Measurements from ENCODE around the gene PSG5. TPM values are rescaled to one million over a fixed set of nuclear protein-coding genes. Genes with fewer than 3 reads are reported as not detected.
A peak's percentile ranks its signal among the peaks of the same experiment; 100 is the strongest.
"Not testable (repeated sequence)": the region's sequence is repeated elsewhere in the genome, so short reads cannot be mapped to it uniquely, and the experiment has no call there.

The PSG5 gene
- total and polyA plus RNA-seq, 12 donors, result not detected

DNA sequence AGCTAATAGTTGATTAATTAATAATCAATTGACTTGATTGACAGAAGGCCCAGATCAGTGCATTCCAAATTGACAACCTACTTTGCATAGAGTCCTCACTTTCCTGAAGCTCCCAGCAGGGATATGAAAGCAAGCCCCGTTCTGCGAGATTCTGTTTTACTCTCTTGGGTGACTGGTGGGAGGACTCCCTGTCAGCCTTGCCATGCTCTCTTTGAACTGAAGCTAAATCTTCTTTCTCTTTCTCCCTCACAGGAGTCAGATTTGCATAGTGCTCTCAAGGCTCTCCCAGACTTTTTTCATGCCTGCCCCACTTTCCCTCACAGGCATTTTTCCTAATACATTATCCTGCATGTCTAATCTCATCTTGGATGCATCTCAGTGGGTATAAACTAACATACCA is 29.5 kb upstream of the PSG5 start:
- H3K27ac ChIP-seq; H3K36me3 ChIP-seq; H3K4me1 ChIP-seq; DNase-seq; H3K27me3 ChIP-seq; intact Hi-C loops (cut with DNase I); H3K9me3 ChIP-seq; H3K4me3 ChIP-seq; ATAC-seq: not testable (repeated sequence)
- 29 to 31% methylated on average over 2 of the region's 2 CpGs for WGBS, 2 donors

DNA sequence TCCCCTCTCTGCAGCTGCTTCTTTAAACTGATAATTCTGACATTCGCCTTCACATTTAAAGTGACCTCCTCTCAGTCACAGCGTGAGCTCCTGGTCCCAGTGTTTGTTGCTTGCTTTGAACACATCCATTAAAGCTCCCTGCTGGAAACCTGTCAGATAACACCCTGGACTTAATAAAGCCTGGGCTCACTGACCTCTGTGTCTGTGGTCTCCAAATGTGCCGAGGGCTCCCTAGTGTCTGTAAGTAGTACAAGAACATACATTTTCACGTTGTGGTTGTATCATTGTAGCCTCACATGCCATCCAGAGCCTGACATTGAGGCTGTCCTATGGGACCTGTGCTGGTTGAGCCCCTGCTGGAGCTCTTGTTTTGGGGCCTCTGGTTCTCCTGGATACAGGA is 21.7 kb upstream of the PSG5 start:
- H3K9me3 ChIP-seq, result no peaks in the 10 kb centered on the region
- 10 to 25% methylated on average over 4 of the region's 4 CpGs for WGBS, 2 donors
- DNase-seq, result no peak
- H3K4me3 ChIP-seq, result no peak overlapping the region
- ATAC-seq, result no peak
- no peak for TF ChIP-seq CTCF (IDR thresholded peaks at IDR 0.05)
- H3K27me3 ChIP-seq, result peaks cover 0 to 5% (median 0%) of the 10 kb centered on the region in 7 donors
- no peaks in the 10 kb centered on the region for H3K4me1 ChIP-seq
- H3K27ac ChIP-seq, result no peak overlapping the region
- no peaks in the 10 kb centered on the region for H3K36me3 ChIP-seq
- intact Hi-C loops (cut with DNase I), result loop anchor here in 1 of 10 donors (10.0 kb wide), 1 partner anchor 103 kb away; no protein-coding TSS in a partner anchor

DNA sequence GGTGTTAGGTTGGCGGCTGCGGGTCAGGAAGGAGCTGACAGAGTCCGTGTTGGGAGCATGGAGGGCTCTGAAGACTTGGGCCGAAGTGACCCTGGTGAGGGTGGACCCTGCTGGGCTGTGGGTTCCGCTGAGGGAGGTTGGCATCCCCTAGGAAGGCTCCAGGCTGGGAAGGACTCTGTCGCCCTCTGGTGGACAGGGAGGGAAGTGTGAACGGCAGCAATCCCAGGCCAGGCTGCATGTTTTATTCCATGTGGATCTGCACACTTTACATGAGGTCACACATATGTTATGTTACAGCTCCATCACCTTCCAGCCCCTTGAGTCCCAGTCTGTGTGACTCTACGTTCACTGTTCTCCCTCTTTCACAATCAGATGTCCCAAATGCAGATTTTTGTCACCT is 20.8 kb upstream of the PSG5 start:
- H3K4me1 ChIP-seq, ATAC-seq, H3K4me3 ChIP-seq, H3K36me3 ChIP-seq, DNase-seq, H3K27me3 ChIP-seq, H3K27ac ChIP-seq, H3K9me3 ChIP-seq: not testable (repeated sequence)
- 45 to 49% methylated on average over 7 to 8 of the region's 8 CpGs for WGBS, 2 donors
- peak in 7 of 9 donors; percentile 12 to 61 (median 35) for TF ChIP-seq CTCF (IDR thresholded peaks at IDR 0.05)
- intact Hi-C loops (cut with DNase I), result loop anchor here in 1 of 10 donors (10.0 kb wide), 1 partner anchor 102 kb away; no protein-coding TSS in a partner anchor

- not testable (repeated sequence) for DNase-seq, H3K4me3 ChIP-seq, H3K36me3 ChIP-seq, H3K27ac ChIP-seq, H3K27me3 ChIP-seq, H3K9me3 ChIP-seq, ATAC-seq, H3K4me1 ChIP-seq
- intact Hi-C loops (cut with DNase I), result loop anchor here in 1 of 10 donors (10.0 kb wide), 1 partner anchor 101 kb away; no protein-coding TSS in a partner anchor
- 45 to 46% methylated on average over 9 of the region's 9 CpGs for WGBS, 2 donors
Observed at GRCh38 chr19:43205471-43206105, 19.3 kb upstream of the PSG5 start, which contains the start of gene PSG4. TSS of gene PSG4 (minus strand) at chr19:43205638. CDS start at chr19:43205536, 102 bp downstream.

DNA sequence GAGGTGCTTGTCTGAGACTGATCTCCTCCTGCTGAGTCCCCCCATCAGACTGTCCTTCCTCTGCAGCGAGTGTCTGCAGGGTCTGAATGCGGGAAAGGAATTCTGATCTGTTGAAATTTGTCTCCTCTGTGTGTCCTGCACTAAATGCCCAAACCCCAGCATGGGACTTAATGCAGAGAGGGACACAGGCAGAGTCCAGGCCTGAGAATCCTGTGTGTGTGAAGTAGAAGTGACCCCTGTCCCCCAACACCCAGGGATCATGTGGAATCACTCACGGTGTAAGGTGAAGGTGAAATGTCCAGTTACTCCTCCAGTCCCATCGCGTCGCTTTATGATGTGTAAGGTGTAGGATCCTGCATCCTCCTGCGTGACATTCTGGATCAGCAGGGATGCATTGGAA is 17.3 kb upstream of the PSG5 start:
- H3K27me3 ChIP-seq, DNase-seq, H3K27ac ChIP-seq, H3K36me3 ChIP-seq, ATAC-seq, H3K4me3 ChIP-seq, H3K9me3 ChIP-seq, H3K4me1 ChIP-seq: not testable (repeated sequence)
- WGBS, 2 donors, result 86 to 89% methylated on average over 7 of the region's 7 CpGs
- intact Hi-C loops (cut with DNase I), result loop anchor here in 1 of 10 donors (10.0 kb wide), 1 partner anchor 99 kb away; no protein-coding TSS in a partner anchor

- H3K36me3 ChIP-seq, H3K4me3 ChIP-seq, DNase-seq, H3K9me3 ChIP-seq, ATAC-seq, H3K4me1 ChIP-seq, H3K27me3 ChIP-seq, H3K27ac ChIP-seq: not testable (repeated sequence)
- 61 to 66% methylated on average over 2 of the region's 2 CpGs for WGBS, 2 donors
- intact Hi-C loops (cut with DNase I), result loop anchor here in 1 of 10 donors (10.0 kb wide), 1 partner anchor 97 kb away; no protein-coding TSS in a partner anchor
Observed at GRCh38 chr19:43201891-43202290, 15.6 kb upstream of the PSG5 start.

DNA sequence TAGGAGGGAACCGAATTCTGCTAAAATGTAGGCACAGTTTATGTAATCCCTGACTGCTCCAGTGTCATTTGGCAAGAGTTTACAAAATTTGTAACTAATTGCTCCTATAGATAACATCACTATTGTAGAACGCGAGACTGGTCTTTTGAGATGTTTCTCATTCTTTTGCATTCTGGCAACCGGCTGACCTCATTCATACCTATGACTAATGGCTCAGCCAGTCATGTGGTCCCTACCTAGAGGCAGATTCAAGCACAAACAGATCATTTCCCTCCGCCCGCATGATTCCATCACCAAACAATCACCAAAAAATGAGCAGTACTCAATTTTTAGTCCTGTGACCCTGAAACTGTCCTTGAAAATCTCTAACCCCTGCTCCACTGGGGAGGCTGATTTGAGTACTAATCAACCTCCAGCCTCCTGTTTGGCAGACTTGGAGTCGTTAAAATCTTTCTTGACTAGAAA is 15.0 kb upstream of the PSG5 start:
- WGBS, 2 donors, result 63 to 73% methylated on average over 7 of the region's 7 CpGs
- H3K27ac ChIP-seq, H3K4me1 ChIP-seq: not testable (repeated sequence)

DNA sequence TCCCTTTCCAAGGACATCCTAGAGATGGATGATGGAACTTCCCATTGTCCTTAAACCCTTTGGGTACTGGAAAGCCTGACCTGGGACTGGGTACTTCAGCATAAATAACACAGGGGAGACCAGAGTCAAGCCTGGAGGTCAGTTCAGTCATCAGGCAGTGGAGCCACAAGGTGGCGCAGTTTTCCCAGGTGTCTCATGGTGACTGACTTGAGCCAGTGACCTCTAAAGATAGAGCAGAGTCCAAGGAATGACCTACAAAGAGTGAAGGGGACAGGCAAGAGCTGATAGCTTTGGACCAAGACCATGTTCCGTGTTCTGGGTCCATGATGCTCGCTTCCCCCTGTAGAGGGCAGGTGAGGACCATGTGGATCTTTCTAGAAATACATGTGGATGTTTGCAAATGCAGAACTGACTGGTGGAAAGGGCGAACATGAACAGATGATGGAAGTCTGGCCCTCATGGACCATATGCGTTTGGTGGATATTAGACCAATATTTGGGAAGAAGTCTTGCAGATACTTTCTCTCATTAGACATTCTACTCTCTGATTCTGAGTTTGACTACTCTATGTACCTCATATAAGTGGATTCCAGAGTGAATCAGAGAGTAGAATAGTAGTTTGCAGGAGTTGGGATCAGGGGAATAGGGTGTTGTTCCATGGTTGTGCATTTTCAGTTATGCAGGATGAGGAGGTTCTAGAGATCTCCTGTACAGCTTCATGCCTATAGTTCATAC is 12.5 kb upstream of the PSG5 start:
- H3K36me3 ChIP-seq, H3K4me1 ChIP-seq, H3K9me3 ChIP-seq, H3K27ac ChIP-seq, ATAC-seq, DNase-seq, H3K27me3 ChIP-seq, H3K4me3 ChIP-seq: not testable (repeated sequence)
- intact Hi-C loops (cut with DNase I), result loop anchor here in 1 of 10 donors (10.0 kb wide), 1 partner anchor 94 kb away; no protein-coding TSS in a partner anchor
- 51 to 58% methylated on average over 5 of the region's 5 CpGs for WGBS, 2 donors

More for the DNA sequence above, 15.0 kb upstream of the PSG5 start:
- H3K9me3 ChIP-seq, H3K36me3 ChIP-seq, H3K27me3 ChIP-seq, H3K4me3 ChIP-seq, DNase-seq, ATAC-seq: not testable (repeated sequence)
- intact Hi-C loops (cut with DNase I), result loop anchor here in 1 of 10 donors (10.0 kb wide), 1 partner anchor 97 kb away; no protein-coding TSS in a partner anchor

Data from heart right ventricle (tissue), 16 donors.